Activated CD4-positive, alpha-beta T cell treated with anti-CD3 and anti-CD28 coated beads for 48 hours (primary cell): ENCODE data around the gene KIAA0753.
A peak's percentile ranks its signal among the peaks of the same experiment; 100 is the strongest.

Experiments used
- DNase-seq: peaks from one replicate; pipeline ENCODE4 v3.0.0-alpha.2; 2020

KIAA0753 gene

DNA sequence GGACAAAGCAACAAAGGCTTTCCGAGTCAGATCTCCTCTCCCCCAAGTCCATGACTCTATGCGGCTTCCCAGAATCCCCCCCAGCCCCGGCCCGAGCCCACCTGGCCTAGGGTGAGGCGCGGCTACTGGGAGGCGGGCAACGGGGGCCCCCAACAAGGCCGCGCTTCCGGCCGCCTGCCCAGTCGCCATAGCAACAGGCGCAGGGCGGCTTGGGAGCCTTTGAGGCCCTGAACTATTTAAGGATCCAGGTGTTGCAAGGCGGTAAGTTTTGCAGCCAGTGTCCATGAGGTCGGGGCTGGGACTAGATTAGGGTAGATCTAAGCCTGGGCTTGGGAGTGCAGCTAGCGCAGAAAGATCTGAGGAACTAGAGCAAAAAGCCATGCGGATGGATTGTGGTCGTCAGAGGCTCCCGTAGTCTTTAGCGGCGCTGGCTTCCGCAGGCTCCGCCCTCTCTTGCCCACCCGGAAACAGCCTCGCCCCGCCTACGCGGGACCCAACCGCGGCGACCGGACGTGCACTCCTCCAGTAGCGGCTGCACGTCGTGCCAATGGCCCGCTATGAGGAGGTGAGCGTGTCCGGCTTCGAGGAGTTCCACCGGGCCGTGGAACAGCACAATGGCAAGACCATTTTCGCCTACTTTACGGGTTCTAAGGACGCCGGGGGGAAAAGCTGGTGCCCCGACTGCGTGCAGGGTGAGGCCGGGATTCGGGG lies at the start of gene KIAA0753, which contains the start of gene TXNDC17:
TSS of gene KIAA0753 (minus strand) at position 176 of the 711 bp plus-strand sequence. CDS start 5,608 bp downstream, outside the sequence.
TSS of gene TXNDC17 (plus strand) at position 525 of the 711 bp plus-strand sequence. CDS start at position 548, 23 bp downstream.
- peak; percentile 96 for DNase-seq

DNA sequence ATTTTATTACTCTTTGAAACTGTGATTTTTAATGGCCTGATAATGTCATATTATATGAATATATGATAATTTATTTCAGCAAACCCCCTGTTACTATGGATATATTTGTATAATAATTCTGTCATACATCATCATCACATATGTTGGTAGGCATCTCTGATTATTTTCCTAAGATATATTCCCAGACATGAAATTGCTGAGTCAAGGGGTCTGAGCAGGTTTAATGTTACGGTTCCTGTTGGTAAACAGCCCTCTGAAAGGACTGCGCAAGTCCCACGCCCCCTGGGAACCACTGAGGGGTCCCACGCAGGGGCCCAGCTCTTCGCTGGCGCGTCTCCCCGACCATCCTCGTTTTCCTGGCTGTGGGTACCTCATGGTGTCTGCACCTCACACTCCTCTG lies 48.4 kb upstream of the KIAA0753 start:
- no peak for DNase-seq

DNA sequence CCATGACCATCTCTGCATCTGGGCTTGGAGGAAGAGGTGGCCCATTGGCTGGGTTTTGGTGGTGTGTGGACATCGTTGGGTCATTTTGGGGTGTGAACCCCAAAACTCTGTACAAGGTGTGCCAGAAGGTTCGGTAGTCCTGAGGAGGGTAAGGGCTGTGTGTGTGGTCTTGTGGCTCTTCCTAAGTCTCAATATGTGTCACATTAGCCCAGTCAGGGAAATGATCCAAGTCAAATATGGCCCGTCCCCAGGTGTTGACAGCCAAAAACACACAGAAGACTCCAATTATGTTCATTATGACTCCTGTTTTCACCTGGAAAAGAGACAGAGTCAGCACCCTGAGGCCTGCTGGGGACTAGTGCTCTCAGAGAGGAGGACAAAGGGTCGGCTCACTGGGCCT lies 45.5 kb upstream of the KIAA0753 start:
- DNase-seq, result no peak

DNA sequence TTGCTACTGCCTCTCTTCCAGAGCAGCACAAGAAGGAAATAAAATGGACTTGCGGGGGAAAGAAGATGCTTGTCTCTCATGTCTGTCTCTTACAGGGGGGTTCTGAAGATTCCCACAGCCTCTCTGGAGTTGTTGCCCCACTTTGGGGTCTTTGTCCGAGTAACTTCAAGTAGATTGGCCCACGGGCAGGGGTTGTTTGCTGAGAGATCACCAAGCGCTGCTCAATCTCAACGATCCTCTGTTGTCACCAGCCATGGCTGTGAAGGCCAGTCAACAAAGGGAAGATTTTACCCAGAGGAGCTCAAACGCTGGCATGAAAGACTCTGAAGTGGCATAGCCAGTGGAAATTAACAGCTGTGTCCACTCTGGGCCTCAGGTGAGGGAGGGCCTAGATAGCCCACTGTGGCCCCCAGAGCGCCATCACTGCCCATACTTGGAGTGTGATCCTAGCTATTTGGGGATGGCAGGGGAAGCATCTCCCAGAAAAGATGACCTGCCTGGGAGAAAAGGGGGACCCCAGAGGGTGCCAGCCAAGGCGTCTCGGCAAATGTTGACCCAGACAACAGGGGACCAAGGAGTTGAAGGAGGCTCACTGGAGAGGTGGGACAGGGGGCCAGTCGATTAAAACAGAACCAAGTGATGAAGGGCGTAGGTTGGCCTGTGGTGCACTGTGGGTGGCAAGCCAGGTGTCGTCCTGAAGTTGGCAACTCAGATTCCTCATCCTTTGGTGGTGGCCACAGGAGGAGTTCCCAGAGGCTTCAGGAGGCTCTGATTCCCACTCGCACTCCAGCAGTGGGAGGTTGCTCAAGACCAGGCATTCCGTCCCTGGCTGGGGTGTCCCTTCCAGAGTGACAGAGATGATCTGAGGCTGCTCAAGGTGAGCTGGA lies 44.6 kb upstream of the KIAA0753 start:
- DNase-seq, result no peak

DNA sequence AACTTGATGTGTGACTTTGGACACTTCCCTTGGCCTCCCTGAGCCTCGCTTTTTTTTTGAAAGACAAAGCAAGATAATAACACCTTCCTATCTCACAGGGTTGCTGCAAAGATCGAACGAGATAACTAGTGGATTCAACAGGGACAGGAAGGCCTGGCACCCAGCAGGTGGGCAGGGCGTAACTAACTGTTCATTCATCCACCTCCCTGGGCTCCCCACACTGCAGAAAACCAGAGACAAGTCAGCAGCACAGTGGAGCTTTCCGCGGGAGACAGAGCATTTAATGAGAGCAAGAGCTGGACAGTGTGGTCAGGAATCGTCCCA lies 43.9 kb upstream of the KIAA0753 start:
- no peak for DNase-seq

DNA sequence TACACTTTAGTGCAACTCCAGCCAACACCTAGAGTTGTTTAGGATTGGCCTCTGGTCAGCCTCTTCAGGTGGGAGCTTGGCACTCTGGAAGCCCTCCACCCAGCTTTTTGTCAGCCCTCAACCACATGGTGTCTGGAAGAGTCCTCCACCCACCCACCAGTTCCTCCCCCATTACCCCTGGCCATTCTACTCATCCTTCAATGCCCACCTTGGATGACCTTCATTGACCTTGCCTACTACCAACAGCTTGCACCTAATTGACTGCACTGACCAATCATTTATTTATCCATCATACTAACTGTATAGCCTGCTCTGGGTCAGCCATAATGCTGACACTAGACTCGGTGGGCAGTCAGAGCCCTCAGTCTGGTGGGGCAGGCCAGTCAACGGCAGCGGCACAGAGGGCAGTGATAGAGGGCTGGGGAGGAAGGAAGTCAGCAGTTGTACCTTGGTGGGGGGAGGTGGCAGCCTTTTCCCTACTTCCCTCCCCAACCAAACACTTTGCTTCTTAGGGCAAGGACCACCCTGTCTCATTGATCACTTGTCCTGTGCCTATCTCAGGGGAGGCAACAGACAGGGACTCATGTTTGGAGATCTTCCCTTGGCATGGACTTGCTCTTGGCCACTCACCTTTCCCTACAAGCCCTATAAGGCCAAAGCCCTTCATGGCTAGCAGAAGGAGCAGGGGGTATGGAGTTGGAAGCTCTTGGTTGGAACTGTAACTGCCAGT lies 43.4 kb upstream of the KIAA0753 start:
- DNase-seq, result no peak

DNA sequence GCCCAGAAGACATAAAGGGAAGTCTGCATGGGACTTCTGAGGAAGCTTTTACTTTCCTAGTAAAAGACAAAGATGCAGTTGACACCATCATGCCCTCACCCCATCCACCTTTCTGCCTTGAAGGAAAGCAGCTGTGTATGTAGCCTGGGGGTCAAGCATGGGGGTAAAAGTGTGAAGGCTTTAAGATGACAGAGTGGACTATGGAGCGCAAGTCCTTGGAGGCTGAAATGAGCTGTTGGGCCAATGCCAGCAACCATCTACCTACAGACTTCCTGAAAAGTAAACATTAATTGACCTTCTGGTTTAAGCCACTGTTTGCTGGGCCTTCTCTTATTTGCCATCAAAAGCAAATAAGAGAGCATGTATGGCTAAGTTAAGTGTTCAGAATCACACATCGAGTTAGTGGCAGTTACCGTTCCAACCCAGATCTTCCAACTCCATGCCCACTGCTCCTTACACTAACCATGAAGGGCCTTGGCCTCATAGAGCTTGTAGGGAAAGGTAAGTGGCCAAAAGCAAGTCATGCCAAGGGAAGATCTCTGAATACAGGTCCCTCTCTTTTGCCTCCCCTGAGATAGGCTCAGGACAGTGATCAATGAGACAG lies 42.7 kb upstream of the KIAA0753 start:
- DNase-seq, result no peak

DNA sequence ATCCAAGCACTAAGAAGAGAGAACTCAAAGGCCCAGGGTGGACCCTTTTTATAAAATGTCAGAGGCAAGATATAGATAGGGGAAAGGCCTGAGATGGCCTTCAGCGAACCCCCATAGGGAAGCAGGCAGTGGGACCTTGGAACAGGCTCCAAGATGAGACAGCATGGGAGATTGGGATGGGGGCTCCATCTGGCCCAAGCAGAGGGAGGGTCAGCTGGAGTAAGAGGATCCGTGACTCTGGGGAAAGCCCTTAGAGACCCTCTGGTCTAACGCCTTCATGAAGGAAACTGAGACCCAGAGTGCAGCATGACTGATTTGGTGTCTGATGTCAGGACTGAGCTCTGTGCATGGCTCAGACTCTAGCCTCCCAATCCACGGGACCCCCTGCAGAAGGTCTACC lies 41.8 kb upstream of the KIAA0753 start:
- no peak for DNase-seq

DNA sequence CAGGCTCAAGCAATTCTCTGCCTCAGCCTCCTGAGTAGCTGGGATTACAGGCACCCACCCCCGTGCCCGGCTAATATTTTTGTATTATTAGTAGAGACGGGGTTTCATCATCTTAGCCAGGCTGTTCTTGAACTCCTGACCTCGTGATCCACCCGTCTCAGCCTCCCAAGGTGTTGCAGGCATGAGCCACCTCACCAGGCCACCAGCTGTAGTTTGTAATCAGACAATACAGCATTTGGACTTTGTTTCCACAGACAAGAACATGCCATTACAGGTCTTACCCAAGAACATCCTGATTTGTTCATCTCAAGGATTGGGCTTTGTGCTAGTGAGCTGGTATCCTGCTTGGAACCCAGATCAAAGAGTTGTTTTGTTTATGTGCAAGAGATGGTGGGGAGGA lies 41.2 kb upstream of the KIAA0753 start:
- DNase-seq, result no peak

DNA sequence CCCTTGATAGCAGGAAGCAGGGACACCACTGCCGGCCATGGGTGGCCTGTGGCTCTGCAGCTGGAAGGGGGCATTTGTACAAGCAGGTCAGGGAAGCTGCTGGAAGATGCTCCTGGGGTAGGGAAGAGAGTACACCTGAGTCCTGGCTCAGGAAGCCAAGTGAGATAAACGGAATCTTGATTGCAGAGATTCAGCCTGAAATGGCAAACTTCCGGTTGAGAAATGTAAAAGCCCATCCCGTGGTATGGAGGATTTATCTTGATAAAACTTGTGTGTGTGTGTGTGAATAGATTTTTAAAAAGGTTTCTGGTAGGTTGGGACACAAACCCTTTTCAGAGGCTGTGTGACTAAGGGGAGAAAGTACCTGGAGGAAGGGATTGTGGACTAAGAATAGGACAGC lies 40.7 kb upstream of the KIAA0753 start:
- no peak for DNase-seq

DNA sequence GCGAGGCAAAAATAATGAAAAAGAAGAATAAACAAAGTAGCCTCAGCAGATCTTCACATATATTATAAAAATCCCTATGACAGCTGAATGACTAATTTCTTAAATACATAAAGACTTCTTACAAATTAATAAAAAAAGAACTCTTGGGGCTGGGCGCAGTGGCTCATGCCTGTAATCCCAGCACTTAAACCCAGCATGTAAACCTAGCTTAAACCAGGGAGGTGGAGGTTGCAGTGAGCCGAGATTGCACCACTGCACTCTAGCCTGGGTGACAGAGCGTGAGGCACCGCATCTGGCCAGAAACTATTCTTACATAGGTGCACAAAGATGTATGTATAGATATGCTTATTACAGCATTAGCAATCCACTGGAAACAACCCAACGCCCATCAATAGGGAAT lies 38.7 kb upstream of the KIAA0753 start:
- DNase-seq, result no peak

DNA sequence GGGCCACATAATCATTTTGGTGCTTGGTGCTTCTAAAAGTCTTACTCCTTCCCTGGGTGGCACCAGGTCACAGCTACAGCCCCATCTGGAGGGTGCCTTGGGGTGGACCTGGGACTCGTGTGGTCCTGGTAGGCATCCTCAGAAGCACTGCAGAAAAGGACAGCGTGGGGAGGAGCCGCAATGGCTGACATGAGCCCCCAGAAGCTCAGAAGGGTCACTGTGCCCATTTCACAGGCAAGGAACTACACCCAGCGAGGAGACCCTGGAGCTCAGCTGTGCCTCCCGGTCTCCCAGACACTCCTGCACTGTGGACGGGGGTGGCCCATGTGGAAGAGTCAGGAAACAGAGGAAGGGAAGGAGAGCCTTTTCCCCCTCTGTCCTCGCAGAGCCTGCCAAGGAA lies 37.4 kb upstream of the KIAA0753 start:
- no peak for DNase-seq

DNA sequence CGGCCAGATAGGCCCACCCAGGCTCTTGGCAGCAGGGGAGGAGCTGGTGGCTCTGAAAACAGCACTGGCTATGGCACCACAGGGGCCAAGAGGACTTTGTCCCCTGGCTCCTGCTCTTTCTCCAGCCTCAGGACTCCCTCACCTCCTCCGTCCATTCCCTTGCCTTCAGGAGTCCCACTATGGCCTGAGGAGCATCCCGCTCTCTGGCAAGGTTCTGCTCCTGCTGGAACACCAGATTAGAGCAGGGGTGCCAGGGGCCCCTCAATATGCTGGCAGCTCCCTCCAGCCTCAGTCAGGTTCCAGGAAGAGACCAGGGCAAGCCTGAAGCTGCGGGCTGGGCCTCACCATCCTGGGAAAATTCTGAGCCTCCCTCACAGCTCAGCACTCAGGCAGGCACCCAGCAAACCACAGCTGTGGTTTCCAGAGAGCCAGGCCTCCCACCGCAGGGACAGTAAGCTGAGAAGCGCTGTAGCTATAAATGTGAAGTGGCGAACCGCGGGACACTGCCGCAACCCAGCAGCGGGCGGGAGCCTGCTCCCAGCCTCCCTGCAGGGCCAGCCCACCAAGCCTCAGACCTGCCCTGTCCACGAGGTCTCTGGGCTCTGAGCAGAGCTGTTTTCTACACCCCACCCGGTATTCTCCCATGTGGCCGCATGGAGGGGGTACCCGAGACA lies 36.8 kb upstream of the KIAA0753 start:
- DNase-seq, result no peak

DNA sequence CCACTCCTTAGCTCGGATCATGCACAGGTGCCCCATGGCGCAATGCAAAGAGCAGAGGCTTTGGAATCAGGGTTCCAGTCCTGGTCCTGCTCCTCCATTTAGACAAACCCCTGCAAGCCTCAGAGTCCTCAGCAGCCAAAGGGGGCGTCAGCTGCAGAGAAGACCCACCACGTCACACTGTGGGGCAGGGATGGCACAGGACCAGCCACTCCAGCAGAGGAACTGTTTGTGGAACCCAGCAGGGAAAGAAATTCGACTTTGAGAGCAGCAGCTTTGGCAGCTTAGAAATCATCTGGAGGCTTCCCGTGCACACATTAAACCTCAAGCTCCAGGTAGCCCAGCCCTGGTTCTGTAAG lies 36.3 kb upstream of the KIAA0753 start:
- no peak for DNase-seq

DNA sequence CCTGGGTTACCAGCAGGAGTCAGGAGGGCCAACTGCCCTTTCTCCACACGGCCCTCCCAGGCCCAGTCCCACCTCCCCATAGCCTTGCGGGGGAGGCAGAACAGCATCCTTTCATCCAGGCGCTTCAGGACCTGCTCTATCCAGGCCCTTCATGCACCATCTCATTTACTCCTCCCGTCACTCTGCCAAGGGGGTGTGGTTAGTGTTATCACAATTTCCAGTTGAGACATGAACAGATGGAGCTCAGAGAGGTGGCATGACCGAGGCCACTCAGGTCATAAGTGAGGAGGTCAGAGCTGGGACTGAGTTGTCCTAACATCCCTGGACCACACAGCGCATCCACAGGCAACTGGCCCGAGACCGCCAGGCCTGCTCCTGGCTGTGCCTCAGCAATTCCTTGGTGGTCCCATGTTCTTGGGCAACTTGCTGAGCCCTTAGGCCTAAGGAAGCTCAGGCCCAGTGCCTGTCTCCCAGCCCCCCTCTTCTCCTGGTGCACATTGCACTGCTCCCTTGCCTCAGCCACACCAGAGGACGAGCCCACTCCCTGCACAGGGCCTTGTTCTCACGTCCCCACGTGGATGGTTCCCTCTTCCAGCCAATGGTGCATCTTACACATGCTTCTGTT lies 34.8 kb upstream of the KIAA0753 start:
- DNase-seq, result no peak

DNA sequence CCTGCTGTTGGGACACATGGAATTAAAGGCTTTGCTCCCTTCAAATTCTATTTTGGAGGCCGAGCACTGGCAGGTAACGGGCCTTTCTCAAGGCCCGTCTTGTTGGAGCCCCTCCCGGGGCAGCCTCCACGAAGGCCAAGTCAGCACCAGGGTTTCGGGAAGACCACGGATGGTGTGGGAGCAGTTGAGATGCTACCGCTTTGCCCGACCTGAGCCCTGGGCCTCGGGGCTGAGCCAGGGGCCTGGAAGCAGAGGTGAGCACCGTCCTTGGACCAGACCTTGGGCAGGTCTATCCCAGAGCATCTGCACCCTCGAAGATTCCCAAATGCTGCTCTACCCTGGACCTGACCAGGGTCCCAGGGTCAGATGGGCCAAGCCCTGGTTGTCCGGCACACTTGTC lies 34.1 kb upstream of the KIAA0753 start:
- no peak for DNase-seq

DNA sequence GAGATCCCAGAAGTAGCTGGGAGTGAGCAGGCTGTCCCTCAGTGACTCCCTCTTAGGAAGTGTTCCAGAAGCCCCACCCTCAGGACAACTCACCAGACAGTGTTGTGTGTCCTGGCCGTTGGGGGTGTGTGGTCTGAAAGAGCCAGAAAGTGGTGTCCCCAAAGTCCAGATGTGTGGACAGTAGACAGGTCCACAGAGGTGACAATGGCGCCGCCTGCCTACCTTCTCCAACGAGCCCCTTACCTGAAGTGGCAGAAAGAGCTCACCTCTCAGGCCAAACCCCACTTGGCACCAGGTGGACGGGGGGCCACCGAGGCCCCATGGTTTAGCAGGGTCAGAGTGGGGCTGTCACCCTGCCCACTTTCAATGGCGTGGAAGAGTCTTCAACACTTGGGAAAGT lies 30.9 kb upstream of the KIAA0753 start:
- no peak for DNase-seq

DNA sequence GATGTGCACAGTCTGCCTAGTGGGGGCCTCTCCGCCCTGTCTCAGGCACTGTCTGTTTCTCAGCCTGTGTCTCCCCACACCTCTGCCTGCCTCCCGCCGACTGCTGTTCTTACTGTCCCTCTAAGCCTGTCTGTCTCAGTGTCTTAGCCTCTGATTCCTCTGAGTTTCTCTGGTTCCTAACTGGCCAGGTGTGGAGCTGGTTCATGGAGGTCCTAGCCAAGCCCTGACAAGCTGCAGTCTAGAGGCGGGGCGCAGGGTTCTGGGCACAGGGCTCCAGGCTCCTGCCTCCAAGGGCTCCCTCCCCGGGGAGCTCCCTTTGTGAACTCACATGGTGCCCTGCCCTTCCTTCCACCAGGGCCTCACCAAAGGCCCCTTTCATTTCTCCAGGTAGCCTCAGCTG lies 30.5 kb upstream of the KIAA0753 start:
- DNase-seq, result no peak

DNA sequence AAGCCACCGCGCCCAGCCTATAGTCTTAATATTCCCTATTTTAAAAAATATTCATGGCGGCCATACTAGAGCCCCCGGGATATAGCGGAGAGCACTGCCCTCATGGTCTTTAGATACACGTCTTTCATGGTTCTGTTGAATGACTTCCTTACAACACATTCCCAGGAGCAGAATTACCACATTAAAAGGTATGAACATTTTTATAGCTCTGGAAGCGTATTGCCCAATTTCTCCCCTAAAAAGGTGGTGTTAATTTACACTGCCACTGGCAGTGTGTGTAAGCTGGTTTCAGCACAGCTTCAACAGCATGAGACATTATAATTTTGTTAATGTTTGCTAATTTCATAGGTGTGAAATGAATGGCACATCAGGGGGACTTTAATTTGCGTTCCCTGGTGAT lies 30.1 kb upstream of the KIAA0753 start:
- no peak for DNase-seq

DNA sequence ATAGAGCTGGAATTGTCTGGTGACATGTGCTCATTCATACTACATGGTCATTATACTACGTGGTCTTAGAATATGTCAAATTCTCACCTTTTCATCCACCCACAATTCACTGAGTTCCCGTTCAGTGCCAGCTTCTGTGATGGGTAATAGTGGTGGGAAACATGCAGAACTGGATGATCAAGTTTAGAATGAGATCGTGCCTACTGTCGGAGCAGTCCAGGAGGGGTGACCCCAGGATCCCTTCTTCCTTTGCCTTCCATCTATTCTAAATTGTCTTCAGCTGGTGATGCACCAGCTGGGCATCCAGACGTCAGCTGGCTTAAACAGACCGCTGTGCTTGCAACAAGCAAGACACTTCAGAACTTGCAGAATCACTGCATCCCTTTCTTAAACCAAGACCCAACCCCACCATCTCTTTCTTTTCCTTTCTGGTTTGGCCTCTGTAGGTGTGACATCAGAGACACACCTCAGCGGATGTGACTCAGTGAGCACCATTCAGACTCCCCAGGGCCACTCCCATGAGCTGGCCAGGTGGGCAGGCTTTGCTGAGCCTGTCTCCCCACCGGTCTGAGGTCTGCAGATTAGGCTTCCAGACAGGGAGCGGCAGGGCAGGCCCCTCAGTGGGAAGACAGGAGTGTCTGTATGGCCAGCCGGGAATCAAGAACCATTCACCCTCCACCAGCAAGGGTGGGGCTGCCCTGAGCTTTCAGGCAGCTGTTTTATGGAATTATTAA lies 29.1 kb upstream of the KIAA0753 start:
- DNase-seq, result no peak

DNA sequence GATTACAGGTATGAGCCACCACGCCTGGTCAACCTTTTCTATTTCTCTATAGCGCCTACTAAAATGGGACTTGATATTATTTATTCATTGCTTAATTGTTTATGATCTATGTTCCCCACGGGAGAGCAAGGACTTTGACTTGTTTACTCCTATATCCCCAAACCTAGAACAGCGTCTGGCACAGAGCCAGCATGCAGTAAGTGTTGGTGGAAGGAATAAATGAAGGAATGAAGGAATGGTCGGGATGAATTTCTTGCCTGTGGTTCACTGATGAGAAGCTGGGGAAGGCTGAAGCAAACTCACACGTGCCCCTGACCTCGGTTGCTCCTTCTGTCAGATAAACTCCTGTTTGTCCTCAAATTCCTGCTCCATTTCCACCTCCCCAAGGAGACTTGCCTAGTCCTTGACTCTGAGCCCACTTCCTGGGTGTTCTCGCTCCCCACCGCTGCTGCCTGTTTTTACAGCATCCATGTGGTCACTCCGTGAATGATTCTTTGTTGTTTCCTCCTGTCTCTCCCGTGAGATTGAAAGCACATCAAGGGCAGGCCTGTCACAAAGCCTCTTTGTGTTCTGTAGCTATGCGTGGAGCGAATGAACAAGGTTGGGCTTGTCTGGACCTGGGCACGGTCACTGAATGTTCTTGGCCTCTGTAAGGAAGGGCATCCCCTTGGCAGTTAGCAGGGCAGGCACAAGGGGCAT lies 28.4 kb upstream of the KIAA0753 start:
- DNase-seq, result no peak
